ENCODE measurements around the gene HRG.
"Not testable (repeated sequence)": the region's sequence is repeated elsewhere in the genome, so short reads cannot be mapped to it uniquely, and the experiment has no call there.

HRG gene

GRCh38 chr3:186665625-186666188 is at the start of gene HRG:
Gene HRG, plus strand, starts transcription at chr3:186666014. Its CDS starts 18 bp downstream, at chr3:186666032.
- no peak for DNase-seq

GRCh38 chr3:186616299-186616617 is 49.6 kb upstream of the HRG start:
- DNase-seq = no peak

- DNase-seq = peak; percentile 40 to 84
These were observed 48.5 kb upstream of the HRG start for GRCh38 chr3:186617036-186617946.

GRCh38 chr3:186618318-186618938 is 47.4 kb upstream of the HRG start:
- DNase-seq = no peak

- no peak for DNase-seq
These were observed 46.0 kb upstream of the HRG start for GRCh38 chr3:186619787-186620212.

- DNase-seq = no peak
These were observed 45.4 kb upstream of the HRG start for GRCh38 chr3:186620213-186621092.

- DNase-seq = no peak
These were observed 43.7 kb upstream of the HRG start for GRCh38 chr3:186621894-186622650.

- DNase-seq = no peak
These were observed 43.0 kb upstream of the HRG start for GRCh38 chr3:186622651-186623310.

GRCh38 chr3:186624598-186624997 is 41.2 kb upstream of the HRG start:
- no peak for DNase-seq

GRCh38 chr3:186625600-186626042 is 40.2 kb upstream of the HRG start:
- no peak for DNase-seq

GRCh38 chr3:186626254-186626847 is 39.5 kb upstream of the HRG start:
- DNase-seq = no peak

- no peak for DNase-seq
These were observed 37.9 kb upstream of the HRG start for GRCh38 chr3:186627852-186628414.

GRCh38 chr3:186628756-186629155 is 37.1 kb upstream of the HRG start:
- no peak for DNase-seq

GRCh38 chr3:186630950-186631641 is 34.7 kb upstream of the HRG start:
- no peak for DNase-seq

GRCh38 chr3:186633481-186633880 is 32.3 kb upstream of the HRG start:
- no peak for DNase-seq

GRCh38 chr3:186634207-186634606 is 31.6 kb upstream of the HRG start:
- DNase-seq = not testable (repeated sequence)

- no peak for DNase-seq
These were observed 30.3 kb upstream of the HRG start for GRCh38 chr3:186635532-186635931.

- DNase-seq = no peak
These were observed 29.3 kb upstream of the HRG start for GRCh38 chr3:186636536-186636935.

GRCh38 chr3:186637686-186638085 is 28.1 kb upstream of the HRG start:
- DNase-seq = no peak

GRCh38 chr3:186638259-186638658 is 27.6 kb upstream of the HRG start:
- DNase-seq = no peak
